Neutrophil (primary cell): ENCODE data around the gene SDE2.

Experiments
- H3K27ac ChIP-seq: fragments of 200-600 bp; sonication (generic); 2 replicates; pipeline ENCODE4 v1.5.1; 2016; ENCODE audit warnings: mild to moderate bottlenecking, moderate library complexity
- H3K27me3 ChIP-seq: fragments of 200-600 bp; sonication (generic); 2 replicates; pipeline ENCODE4 v1.6.0; 2016; ENCODE audit warnings: mild to moderate bottlenecking
- H3K36me3 ChIP-seq: fragments of 200-600 bp; sonication (generic); 2 replicates; pipeline ENCODE4 v1.5.1; 2017
- H3K4me1 ChIP-seq, 2 experiments: fragments of 200-600 bp in 1 of 2; sonication (generic) in 1 of 2; 1 replicate in 1 of 2; 2 replicates in 1 of 2; pipeline versions ENCODE4 v1.5.1 to v1.6.1; 2013 to 2016; ENCODE audit warnings: low read depth in 1 of 2, low read length in 1 of 2, mild to moderate bottlenecking in 1 of 2, moderate library complexity in 1 of 2; ENCODE audit not compliant: control insufficient read depth in 1 of 2, insufficient read depth in 1 of 2
- H3K4me3 ChIP-seq, 2 experiments: fragments of 200-600 bp in 1 of 2; sonication (generic) in 1 of 2; 1 replicate in 1 of 2; 2 replicates in 1 of 2; pipeline ENCODE4 v1.5.1; 2013 to 2016; ENCODE audit warnings: low read depth in 1 of 2, low read length in 1 of 2, mild to moderate bottlenecking in 1 of 2, moderate library complexity in 1 of 2
- H3K9me3 ChIP-seq: fragments of 200-600 bp; sonication (generic); 2 replicates; pipeline ENCODE4 v1.5.1; 2016
- TF ChIP-seq, protein P1 (sequence below): fragments of 200-600 bp; sonication (generic); IDR thresholded peaks from 2 replicates; pipeline ENCODE4 v1.5.1; 2016; ENCODE audit warnings: antibody characterized with exemption

SDE2 gene

DNA sequence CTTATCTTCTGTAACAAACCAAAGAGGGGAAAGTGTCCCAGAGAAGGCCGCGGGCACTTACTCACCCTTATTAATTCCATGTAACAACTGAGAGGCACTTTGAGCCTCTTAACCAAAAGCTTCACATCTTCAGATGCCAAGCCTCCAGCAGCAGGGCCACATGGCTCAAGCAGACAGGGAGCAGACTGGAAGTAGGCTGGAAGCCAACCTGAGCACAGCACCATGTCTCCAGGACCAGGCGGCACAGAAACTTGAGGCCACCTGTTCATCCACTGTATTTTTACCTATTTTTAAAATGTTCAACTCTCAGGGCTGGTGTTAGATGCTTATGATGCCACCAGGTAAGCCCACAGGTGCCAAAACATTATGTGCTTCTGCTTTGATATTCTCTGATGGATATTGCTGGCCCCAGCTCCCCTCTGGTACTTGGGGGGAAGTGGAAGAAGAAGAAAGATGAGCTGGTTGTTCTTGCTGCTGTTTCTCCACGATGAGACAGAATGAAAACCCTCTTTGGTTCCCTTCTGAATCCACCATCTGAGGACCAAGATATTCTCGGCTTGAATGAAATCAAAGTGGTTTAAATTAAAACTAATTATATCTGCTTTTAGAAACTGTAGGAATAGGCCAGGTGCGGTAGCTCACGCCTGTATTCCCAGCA lies 30.6 kb upstream of the SDE2 start:
- Histone ChIP-seq H3K27ac (peak overlapping the region; percentile 100), H3K36me3 (no peaks in the 10 kb centered on the region), H3K27me3 (no peaks in the 10 kb centered on the region), H3K9me3 (no peaks in the 10 kb centered on the region), H3K4me1 (peaks cover 76 to 78% of the 10 kb centered on the region in 2 experiments), H3K4me3 (peak overlapping the region; percentile 6 to 37)
- TF ChIP-seq, protein P1, sequence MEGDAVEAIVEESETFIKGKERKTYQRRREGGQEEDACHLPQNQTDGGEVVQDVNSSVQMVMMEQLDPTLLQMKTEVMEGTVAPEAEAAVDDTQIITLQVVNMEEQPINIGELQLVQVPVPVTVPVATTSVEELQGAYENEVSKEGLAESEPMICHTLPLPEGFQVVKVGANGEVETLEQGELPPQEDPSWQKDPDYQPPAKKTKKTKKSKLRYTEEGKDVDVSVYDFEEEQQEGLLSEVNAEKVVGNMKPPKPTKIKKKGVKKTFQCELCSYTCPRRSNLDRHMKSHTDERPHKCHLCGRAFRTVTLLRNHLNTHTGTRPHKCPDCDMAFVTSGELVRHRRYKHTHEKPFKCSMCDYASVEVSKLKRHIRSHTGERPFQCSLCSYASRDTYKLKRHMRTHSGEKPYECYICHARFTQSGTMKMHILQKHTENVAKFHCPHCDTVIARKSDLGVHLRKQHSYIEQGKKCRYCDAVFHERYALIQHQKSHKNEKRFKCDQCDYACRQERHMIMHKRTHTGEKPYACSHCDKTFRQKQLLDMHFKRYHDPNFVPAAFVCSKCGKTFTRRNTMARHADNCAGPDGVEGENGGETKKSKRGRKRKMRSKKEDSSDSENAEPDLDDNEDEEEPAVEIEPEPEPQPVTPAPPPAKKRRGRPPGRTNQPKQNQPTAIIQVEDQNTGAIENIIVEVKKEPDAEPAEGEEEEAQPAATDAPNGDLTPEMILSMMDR = no peak

DNA sequence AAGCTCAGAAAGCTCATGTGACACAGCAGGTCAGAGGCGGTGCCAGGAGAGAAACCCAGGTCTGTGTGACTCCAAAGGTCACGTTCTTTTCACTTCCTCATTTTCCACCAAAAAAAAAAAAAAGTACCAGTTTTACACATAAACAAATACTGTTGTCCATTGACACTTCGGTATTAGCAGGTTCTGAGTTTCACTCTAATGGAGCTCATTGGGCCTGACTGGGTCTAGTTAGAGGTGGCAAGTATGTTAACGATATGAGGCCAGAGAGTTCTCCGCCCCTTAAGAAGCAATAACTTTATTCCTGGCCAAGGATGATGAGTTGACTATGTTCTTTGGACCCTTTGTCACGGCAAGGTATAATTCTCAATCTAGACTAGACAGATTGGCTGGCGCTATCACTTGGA lies 30.0 kb upstream of the SDE2 start:
- Histone ChIP-seq H3K27ac (peak overlapping the region; percentile 100), H3K36me3 (no peaks in the 10 kb centered on the region), H3K27me3 (no peaks in the 10 kb centered on the region), H3K9me3 (no peaks in the 10 kb centered on the region), H3K4me1 (peaks cover 70 to 72% of the 10 kb centered on the region in 2 experiments), H3K4me3 (peak overlapping the region; percentile 6 to 37)
- TF ChIP-seq, protein P1 = no peak

DNA sequence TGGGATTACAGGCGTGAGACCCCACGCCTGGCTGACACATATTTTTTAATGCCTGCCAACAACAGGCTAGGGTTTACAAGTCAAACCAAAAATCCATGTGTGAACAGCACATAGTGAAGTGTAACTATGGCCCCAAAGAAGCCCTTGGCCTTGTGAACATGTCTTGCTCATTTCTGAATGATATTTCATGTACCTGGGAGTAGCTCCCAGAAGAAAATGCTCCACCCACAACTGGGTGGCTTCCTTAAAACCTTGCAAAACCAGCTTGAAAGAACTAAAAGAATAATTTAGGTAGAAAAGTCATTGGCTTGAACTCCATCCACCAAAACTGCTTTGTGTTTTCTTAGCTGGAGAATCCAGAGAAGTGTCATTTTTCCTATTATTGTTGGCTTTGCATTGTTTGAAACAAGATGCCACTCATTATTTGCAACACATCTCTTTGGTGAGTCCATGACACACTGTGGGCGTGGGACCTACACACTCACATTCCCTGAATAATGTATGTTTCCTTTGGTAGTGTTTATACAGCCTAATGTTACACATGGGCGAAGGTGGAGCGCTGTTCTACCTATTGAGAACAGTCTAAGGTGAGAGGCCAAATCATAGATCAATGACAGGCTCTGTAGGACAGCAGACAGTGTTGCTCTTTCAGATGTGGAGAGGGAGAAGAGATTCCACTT lies 28.5 kb upstream of the SDE2 start:
- peaks cover 55 to 58% of the 10 kb centered on the region in 2 experiments for H3K4me1 ChIP-seq
- H3K27ac ChIP-seq = peak overlapping the region; percentile 100
- H3K36me3 ChIP-seq = no peaks in the 10 kb centered on the region
- no peaks in the 10 kb centered on the region for H3K9me3 ChIP-seq
- H3K27me3 ChIP-seq = no peaks in the 10 kb centered on the region
- TF ChIP-seq, protein P1 = no peak
- no peak overlapping the region for H3K4me3 ChIP-seq

DNA sequence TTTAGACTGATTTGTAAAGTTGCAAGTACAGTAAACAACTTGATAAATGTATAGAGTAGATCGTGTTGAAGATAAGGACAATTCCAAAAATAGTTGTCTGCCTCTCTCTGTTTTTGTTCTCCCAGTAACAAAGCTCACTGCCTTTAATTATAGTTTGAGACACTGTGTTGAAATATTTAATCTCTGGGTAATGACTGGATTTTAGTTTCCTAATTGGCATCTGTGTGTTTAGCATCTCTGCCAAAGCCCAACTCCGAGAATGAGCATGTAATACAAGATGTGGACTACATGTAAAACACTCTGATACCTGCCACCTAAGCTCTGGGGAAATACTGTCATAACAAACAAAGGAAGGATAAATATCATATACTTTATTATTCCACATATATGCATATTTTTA lies 27.7 kb upstream of the SDE2 start:
- H3K27me3 ChIP-seq = no peaks in the 10 kb centered on the region
- H3K27ac ChIP-seq = peak overlapping the region; percentile 100
- H3K36me3 ChIP-seq = no peaks in the 10 kb centered on the region
- H3K4me1 ChIP-seq = peaks cover 47 to 50% of the 10 kb centered on the region in 2 experiments
- TF ChIP-seq, protein P1 = no peak
- no peak overlapping the region for H3K4me3 ChIP-seq
- H3K9me3 ChIP-seq = no peaks in the 10 kb centered on the region

DNA sequence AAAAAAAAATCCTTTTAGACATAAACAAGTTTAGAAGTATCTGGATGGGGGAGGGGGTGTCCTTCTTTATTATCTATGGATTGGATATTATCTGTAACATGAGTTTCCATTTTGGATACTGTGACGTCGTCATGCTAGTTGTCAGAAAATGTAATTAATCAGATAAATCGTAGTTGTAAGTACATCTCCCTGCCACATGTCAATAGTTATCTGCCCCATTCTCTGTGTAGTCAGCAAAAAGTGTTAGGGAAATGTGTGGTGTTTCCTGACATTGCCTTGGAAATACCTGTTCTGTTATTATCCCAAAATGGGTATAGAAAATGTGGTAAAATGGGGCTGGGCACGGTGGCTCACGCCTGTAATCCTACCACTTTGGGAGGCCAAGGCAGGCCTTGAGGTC lies 24.6 kb upstream of the SDE2 start:
- Histone ChIP-seq H3K27ac (no peak overlapping the region), H3K36me3 (no peaks in the 10 kb centered on the region), H3K4me1 (peaks cover 16 to 19% of the 10 kb centered on the region in 2 experiments), H3K9me3 (no peaks in the 10 kb centered on the region), H3K4me3 (no peak overlapping the region), H3K27me3 (no peaks in the 10 kb centered on the region)
- TF ChIP-seq, protein P1 = no peak
